Lower leg skin (tissue), 3 donors: ENCODE data around the gene ZP2.

Source experiments
- CTCF ChIP-seq, 3 donors: fragments of 450-650 bp; IDR thresholded peaks; one replicate each; pipeline ENCODE4 v1.5.1; 2016; ENCODE audit warnings: antibody characterized with exemption in 3 of 3, mild to moderate bottlenecking in 3 of 3, moderate library complexity in 2 of 3
- POLR2A ChIP-seq, 2 donors: fragments of 450-650 bp; IDR thresholded peaks; one replicate each; pipeline ENCODE4 v1.6.1; 2016 to 2017; ENCODE audit warnings: antibody characterized with exemption in 2 of 2, mild to moderate bottlenecking in 1 of 2, moderate library complexity in 1 of 2

- TF ChIP-seq POLR2A (IDR thresholded peaks at IDR 0.05) (no peak), CTCF (IDR thresholded peaks at IDR 0.05) (no peak)
These were observed 27.4 kb downstream of the ZP2 start for GRCh38 chr16:21183995-21184394.
